DMS 273 treated with DMSO at 0.1 percent for 48 hours (cell line): ENCODE results near the gene FIBCD1.
"Not testable (repeated sequence)": the region's sequence is repeated elsewhere in the genome, so short reads cannot be mapped to it uniquely, and the experiment has no call there.

Experiments
- DNase-seq: peaks from one replicate; lab custom pipeline; 2025; lab: John Stamatoyannopoulos, UW

FIBCD1 gene

DNA sequence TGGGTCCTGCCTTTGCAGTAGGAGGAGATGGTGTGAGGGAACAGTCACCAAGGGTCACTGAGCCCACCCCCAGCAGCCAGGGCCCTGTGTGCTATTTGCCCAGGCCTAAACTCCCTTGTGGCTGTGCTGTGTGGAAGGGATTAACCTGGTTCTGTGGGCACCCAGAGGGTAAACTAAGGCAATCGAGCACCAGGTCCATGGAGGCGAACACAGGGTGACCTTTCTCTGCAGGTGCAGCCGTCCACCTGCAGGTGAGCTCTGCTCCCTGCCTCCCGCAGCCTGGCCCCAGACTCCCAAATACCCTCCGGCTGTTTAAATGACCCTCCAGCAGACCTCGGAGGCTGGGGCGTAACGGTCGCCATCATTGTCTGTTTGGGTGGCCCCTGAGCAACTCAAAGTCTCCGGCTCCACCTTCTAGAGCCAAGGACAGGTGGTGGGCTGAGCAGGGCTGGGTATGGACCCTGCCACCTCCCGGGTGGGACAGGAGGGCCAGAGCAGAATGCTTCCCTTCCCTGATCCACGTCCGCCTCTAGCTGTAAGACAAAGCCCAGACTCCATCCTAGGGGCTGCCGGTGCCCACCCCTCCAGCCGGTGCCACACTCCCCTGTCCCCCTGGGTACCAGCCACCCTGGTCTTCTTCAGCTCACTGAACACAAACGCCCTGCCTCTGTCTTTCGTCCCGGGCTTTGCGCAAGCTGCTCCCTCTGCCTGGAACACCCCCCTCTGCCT lies 34.1 kb upstream of the FIBCD1 start:
- DNase-seq = no peak

DNA sequence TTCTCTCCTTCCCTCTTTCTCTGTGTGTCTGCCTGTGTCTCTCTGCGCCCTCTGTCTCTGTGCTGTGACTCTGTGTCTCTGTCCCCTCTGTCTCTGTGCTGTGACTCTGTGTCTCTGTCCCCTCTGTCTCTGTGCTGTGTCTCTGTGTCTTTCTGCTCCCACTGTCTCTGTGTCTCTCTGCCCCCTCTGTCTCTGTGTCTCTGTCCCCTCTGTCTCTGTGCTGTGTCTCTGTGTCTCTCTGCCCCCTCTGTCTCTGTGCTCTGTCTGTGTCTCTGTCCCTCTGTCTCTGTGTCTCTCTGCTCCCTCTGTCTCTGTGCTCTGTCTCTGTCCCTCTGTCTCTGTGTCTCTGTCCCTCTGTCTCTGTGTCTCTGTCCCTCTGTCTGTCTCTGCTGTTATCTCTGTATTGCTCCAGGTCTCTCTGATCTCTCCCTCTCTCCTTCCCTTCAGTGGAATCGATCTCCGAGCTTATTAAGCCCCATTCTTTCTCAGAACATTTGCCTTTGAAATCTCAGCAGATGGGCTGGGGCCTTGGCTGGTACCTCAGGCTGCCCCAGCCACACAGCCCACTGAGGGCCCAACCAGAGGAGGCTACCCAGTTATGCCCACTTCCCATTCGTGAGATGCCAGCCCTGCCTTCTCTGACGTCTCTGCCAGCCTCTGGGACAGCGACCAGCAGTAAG lies 33.4 kb upstream of the FIBCD1 start:
- DNase-seq = no peak

DNA sequence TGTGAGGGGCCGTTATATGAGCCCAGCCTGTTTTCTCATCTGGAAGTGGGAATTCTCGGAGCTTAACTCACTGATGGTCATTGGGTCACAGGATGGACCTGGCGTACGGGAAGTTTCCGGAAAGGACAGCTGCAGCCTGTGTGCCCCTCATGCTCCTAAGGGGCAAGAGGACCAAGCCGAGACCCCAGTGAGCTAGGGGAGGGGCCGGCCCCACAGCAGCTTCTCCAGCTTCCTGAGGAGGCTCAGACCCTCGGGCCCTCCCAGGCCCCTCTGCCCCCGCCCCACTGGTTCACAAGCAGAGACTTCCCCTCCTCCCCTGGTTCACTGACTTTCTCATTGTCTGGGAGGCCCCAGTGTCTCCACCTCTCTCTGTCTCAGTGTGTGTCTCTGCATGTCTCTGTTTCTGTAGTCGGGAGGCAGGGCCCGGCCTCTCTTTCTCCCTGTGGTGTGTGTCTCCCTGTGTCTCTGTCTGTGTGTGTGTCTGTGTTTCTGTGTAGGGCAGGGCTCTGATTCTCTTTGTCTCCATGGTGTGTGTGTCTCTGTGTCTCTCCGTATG lies 32.3 kb upstream of the FIBCD1 start:
- DNase-seq = no peak

DNA sequence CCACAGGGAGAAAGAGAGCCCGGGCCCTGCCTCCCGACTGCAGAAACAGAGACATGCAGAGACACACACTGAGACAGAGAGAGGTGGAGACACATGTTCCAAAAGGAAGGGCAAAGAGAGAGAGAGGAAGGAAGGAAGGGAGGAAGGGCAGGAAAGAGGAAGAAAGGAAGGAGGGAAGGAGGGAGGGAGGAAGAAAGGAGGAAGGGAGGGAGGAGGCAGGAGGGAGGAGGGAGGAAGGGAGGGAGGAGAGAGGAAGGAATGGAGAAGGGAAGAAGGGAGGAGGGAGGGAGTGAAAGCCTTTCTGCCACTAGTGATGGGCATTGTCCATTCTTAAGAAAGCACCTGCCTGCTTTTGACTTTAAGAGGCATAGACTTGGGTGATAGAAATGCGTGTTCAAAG lies 31.8 kb upstream of the FIBCD1 start:
- DNase-seq = no peak

DNA sequence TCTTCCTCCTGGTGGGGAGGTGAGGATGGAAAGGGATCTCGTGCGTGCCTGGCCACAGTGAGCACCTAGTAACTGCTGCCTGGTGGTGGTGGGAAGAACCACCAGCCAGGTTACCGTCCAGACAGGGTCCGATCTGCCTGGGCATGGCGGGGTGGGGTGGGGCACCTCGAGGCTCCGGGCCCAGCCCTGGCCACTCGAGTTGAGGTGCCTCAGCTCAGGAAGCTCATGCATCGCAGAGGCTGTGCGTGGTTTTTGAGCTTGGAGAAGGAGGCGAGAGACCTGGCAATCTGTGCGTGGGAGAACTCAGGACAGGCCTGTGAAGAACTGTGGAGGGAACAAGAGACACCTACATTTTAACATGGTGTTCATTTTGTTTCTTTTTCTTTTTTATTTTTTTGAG lies 31.0 kb upstream of the FIBCD1 start:
- no peak for DNase-seq

DNA sequence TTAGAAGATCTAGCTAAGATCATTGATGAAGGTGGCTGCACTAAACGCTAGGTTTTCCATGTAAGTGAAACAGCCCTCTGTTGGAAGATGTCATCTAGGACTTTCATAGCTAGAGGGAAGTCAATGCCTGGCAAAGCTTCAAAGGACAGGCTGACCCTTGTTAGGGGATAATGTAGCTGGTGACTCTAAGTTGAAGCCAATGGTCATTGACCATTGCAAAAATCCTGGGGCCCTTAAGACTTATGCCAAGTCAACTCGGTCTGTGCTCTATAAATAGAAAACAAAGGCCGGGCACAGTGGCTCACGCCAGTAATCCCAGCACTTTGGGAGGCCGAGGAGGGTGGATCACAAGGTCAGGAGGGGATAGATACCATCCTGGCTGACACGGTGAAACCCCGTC lies 26.6 kb upstream of the FIBCD1 start:
- no peak for DNase-seq

DNA sequence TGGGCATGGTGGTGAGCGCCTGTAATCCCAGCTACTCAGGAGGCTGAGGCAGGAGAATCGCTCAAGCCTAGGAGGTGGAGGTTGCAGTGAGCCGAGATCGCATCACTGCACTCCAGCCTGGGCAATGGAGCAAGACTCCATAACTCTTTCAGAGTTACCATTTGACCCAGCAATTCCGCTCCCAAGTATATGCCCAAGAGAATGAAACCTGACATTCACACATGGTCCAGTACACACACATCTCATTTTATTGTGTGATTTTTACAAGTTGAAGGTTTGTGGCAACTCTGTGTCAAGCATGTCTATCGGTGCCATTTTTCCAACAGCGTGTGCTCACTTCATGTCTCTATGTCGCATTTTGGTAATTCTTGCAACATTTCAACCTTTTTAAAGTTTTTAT lies 24.9 kb upstream of the FIBCD1 start:
- no peak for DNase-seq

DNA sequence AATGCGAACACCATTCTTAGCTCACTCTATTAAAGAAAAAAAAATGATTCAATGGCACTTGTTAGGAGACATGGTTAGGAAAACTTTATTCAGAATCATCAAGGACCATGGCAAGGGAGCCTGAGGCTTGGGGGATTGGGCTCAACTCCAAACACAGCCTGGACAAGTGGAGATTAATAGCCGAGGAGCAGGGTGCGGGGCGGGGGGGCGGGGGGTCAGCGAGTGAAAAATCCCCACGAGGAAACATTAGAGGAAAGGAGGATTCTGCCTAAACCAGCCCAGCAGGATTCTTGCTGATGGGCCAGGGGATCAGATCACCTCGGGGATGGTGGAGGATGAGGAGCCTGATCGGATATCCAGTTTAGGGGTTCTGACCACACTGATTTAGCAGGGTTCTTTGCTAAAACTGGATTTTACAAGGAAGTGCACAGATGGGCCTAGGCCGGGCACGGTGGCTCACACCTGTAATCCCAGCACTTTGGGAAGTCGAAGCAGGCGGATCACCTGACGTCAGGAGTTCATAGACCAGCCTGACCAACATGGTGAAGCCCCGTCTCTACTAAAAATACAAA lies 24.4 kb upstream of the FIBCD1 start:
- no peak for DNase-seq

DNA sequence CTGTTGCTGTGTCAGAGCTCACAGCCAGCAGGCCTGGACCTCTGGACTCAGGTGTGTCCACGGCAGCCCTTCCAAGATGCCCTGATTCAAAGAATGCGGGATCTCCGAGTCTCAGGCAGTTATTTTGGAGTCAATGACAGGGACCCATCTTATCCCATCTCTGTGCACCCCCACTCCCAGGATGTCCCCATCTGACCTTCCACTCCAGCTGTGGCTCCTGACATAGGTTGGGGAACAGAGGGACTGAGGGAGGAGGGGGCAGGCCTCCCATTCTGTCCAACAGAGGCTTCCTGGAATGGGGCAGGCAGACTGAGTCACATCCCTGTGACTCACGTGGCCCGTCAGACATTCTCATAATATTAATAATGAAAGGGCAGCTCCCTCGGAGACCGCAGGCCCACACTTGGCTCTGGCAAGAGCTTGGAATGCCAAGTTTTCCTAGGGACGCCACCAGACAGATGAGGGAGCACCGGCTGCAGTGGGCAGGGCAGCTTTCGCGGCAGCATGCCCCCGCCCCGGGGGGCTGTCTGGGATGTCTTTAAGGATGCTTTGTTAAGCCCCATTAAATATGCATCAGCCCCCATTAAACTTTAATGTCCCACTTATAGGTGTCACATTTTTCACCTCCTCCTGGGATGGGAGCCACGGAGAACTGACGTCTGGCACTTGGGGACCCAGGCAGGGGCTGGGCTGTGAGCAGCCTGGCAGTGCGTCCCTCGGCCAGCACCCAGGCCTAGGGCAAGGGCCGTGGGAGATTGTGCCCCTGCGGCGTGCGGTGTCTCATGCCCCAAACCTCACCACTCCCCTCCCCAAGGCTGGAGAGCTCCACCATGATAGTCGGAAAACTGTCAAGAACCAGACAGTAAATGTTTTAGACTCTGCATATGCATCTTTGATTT lies 23.6 kb upstream of the FIBCD1 start:
- DNase-seq = no peak

DNA sequence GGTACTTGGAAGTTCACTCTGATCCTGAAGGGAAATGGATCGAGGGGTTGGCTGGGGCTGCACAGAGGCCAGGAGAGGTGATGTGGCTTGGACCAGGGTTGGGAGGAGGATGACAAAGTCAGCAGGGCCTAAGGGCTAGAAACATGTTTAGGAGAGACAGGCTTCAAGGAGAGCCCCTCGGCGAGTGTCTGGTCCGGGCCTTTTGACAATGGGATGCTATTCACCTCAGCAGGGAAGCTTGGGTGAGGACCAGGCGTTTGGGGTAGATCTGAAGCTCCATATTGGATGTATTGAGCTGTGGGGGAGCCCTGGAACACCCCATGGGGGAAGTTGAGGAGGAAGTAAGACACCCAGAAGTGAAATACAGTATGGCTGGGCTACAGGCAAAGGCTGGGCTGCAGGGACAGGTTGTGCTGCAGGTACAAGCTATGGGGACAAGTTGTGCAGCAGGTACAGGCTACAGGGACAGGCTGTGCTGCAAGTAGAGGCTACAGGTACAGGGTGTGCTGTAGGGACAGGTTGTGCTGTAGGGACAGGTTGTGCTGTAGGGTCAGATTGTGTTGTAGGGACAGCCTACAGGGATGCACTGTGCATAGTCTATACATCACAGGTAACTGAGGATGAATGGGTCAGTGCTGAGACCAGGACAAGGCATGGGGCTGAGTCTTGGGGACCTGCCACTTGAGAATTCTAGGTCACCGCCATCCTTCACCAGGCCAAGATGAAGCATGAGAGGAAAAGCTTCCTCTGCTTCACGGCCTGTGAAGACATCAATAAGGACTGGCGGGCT lies 22.7 kb upstream of the FIBCD1 start:
- no peak for DNase-seq

DNA sequence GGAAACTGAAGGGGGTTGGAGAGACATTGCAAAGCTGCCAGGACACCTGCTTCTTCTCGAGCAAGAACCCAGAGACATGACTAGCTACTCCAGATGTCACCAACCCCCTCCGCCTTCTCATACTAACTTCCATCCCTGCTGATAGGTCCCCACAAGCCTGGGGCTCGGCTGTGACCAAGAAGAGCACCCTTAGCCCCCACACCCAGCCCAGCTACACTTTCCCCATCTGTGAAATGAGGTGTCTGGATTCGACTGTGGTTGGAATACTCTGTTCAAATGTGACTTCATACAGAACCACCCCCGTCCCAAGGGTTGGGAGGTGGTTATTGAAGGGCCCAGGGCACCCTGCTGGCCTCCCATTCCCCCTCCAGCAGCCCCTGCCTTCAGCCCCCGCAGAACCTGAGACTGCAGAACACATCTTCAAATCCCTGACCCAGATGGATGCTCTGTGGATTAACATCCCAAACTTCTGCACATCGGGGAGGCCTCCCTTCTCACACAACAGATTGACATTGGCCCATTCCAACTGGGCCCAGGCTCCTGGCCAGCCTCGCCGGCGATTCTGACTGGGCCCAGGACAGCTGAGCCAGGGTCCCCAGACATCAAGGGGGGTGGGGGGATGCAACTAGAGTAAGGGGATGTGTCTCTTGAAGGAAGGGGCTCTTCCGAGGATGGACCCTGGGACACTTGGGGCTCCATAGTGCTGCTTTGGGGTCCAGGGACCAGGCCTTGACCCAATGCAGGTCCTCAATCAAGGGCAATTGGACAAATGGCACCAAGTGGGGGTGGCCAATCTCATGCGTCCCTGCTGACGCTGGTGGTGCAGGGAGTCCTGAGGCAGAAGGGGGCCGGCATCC lies 21.7 kb upstream of the FIBCD1 start:
- no peak for DNase-seq

DNA sequence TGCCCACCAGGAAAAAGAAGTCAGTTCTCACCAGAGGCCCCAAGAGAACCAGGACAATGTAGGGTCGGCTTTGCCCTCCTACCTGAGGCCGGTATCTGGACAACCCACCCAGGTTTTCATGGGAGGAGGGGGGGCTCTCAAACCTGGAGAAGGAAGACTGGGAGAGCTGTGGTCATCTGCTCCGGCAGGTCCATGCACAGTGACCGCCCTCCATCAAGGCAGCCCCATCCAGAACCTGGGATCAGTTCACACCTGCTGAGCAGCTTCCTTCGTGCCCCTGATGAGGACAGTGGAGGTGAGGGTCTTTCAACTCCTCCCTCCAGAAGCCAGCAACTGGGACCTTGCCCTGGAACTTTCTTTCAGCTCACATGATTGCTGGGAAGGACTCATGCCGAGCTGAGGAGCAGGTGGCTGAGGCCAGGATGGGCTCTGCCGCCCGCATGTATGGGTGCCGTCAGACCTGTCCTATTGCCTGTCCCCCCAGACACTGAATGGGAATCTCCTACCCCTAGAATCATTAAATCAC lies 20.8 kb upstream of the FIBCD1 start:
- DNase-seq = no peak

DNA sequence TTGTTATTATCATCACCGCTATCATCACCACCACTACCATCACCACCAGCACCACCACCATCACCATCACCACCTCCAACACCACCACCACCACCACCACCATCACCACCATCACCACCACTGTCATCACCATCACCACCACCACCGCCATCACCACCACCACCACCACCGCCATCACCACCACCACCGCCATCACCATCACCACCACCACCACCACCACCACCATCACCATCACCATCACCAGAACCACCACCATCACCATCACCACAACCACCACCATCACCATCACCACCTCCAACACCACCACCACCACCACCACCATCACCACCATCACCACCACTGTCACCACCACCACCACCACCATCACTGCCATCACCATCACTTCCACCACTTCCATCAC lies 19.5 kb upstream of the FIBCD1 start:
- not testable (repeated sequence) for DNase-seq

DNA sequence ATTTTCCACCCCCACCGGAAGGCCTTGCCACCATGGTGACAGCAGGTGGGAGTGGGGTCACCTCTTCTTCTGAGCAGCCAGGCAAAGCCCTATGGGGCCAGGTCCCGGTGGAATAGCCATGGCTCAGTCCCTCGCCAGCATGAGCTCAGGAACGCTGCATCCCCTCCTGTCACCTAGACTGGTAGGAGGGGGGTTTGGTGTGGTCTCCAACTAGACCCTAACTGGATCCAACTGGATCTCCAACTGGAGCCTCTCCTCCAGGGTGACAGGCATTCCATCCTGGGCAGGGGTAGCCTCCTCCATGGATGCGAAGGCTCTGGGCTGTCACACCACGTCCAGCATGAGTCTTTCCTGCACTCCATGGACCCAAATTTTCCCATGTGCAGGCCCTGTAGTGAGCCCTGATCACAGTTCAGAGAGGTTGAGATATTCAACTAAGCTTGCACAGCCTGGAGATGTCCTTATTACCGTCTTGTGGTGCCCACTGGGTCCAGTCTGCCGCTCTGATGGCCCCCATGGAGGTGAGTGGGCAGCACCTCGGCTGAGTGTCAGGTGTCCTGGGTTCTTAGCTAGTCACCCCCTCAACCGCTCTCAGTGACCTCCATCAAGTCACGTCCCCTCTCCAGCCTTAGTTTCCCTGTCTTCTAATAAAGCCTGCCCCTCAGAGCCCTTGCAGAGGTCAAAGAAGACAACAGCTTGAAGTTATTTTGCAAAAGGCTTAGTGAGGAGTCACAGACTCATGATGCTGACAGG lies 18.6 kb upstream of the FIBCD1 start:
- DNase-seq = no peak

DNA sequence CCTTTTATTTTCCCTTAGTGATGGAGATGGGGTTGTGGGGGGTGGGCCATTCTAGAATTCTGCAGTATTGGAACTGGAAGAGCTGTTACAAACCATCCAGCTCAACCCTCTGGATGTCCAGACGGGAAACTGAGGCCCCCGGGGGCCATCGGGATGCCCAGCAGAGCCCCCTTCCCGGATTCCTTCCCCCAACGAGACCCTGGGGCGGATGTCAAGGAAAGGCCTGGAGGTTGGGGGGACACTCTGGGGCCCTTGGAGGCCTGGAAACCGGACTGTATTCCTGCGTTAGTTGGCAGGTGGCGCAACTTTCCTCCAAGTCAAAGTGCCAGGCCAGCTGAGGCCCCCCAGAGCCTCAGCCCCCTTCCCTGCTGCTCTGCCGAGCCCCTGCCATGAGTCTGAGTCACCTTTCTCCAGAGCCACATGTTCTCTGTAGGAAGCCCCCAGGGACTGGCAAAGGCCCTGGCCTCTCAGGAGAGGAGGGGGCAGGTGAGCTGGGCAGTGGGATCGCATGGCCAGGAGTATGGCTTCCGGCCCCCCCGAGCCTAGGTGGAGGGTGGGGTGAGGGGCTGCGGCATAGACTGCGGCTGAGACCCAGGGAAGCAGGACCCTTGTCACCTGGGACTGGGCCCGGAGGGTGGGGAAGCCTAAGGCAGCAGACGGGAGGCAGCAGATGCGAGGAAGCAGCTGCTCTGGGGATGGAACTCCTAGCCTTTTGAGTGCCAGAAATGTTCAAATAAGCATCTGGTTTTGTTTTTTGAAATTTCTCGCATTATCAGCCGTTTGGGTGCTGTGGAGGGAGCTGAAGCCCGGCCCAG lies 17.8 kb upstream of the FIBCD1 start:
- peak; percentile 31 for DNase-seq

DNA sequence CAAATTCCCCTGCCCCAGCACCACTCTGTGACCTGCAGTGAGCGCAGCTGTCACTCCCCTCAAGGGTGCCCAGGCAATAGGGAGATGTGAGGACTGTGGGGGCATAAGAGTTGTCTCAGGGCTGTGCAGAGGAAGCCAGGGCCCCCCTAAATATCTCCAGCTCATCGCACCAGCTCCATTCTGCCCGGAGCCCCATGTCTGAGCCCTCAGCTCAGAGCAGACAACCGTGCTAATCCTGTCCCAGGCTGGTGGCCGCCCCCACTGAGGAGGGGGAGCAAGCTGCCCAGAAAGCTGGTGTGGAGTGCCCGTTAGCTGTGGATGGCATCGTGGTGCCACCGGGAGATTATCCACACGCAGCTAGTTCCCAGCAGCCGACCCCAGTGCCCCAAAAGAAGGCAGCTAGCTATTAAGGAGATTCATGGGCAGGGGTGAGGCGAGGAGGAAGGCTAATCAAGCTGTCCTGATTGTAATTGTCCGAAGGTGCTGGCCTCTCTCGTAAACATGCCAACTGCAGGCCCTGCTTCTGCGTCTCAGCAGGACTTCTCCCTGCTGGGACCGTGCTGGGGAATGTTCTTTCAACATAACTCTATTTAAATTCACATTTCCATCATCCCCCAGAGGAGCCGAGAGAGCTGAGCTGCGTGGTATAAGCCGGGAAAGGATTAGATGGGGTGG lies 17.0 kb upstream of the FIBCD1 start:
- no peak for DNase-seq

DNA sequence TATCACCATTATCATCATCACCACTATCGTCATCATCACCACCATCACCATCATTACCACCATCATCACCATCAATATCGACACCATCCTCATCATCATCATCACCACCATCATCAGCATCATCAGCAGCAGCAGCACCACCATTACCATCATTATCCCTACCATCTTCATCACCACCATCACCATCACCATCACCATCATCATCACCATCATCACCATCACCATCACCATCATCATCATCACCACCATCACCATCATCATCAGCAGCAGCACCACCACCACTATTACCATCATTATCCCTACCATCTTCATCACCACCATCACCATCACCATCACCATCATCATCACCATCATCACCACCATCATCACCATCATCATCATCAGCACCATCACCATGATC lies 15.9 kb upstream of the FIBCD1 start:
- DNase-seq = not testable (repeated sequence)

DNA sequence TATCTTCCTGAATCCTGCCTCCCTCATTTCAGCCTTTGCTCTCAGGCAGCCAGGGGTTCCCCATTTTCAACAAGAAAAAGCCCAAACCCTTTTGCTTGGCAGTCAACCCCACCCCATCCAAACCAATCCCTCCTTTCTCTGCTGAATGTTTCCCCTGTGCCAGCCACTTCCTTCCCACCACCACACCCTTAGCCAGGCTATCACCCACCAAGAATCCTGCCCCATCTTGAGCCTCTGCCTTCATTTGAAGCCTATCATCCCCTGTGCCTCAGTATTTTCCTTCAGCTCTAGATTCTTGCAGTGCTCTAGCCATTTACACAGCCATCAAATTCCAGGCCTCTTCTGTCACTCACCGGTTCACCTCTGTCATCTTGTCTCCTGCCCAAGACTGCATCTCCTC lies 15.3 kb upstream of the FIBCD1 start:
- no peak for DNase-seq
